Stimulated activated CD8-positive, alpha-beta memory T cell treated with anti-CD3 and anti-CD28 coated beads, Interleukin-4, amount 100 ng/mL, for 1 hour (primary cell): ENCODE data around the gene ATXN2L.
"Not testable (repeated sequence)": the region's sequence is repeated elsewhere in the genome, so short reads cannot be mapped to it uniquely, and the experiment has no call there.

ENCODE experiments used
- DNase-seq, 2 donors: peaks; one replicate each; pipeline ENCODE4 v3.0.0-alpha.2; 2020; ENCODE audit warnings: low read depth in 2 of 2, low spot score in 1 of 2

Gene ATXN2L

DNA sequence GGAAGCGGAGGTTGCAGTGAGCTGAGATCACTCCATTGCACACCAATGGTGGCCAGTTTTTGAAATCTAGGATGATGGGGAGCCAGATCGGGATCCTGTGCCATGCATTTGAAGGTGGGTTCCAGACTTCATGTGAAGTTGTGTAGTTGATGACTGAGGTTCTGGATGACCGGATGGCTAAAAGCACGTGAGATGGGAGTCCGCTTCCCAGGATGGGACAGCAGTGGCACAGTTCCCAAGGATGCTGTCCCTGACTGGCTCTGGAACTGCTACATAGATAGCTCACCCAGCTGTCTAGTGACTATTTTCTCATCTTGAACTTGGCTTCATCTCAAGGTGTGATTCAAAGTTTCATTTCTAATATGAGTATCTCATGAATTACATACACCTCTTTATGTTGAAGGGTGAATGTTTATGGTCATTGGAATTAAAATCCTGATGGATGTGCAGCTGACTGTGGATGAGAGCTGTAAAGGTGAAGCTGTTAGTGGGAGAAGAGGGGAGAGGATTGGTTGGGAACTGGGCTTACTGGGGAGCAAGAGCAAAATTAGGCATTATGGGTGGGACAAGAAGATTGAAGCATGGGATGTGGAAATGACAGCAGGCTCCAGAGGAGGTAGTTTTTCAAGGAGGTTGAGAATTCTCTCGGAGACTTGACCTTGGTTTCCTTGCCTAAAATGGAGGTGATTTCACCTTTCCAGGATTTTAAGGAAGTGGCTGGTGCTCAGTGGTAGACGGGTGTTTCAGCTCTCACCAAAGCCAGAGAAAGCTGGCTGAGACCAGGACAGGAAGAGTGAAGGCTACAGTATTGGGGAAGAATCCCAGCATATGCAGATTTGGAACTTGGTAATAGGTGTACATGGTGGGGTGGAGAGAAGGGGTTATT is 15.1 kb downstream of the ATXN2L start:
- no peak for DNase-seq

DNA sequence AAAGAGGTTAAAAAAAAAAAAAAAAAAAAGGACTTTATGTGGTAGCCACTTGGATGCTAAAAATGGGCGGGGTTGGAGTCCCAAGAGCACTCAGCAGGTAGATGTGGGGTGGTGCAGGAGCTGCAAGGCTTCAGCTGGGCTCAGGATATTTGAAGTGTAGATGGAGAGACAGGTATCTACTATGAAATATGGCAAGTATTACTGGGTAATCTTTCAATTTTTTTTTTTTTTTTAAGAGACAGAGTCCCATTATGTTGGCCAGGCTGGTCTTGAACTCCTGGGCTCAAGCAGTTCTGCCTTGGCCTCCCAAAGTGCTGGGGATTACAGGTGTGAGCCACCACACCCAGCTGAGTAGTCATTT is 15.7 kb downstream of the ATXN2L start:
- no peak for DNase-seq

DNA sequence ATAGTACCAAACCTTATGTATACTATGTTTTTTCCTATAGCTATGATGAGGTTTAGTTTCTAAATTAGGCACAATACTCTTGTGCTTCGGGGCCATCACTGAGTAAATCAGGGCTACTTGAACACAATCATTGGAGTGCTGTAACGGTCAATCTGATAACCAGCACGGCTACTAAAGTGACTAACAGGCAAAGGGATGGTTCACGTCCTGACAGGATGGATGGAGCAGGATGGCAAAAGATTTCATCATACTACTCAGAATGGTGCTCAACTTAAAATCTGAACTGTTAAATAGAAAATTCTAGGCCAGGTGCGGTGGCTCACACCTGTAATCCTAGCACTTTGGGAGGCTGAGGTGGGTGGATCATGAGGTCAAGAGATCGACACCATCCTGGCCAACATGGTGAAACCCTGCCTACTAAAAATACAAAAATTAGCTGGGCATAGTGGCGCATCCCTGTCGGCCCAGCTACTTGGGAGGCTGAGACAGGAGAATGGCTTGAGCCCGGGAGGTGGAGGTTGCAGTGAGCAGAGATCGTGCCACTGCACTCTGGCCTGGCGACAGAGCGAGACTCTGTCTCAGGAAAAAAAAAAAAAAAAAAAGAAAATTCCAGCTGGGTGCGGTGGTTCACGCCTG is 16.3 kb downstream of the ATXN2L start:
- DNase-seq = no peak

DNA sequence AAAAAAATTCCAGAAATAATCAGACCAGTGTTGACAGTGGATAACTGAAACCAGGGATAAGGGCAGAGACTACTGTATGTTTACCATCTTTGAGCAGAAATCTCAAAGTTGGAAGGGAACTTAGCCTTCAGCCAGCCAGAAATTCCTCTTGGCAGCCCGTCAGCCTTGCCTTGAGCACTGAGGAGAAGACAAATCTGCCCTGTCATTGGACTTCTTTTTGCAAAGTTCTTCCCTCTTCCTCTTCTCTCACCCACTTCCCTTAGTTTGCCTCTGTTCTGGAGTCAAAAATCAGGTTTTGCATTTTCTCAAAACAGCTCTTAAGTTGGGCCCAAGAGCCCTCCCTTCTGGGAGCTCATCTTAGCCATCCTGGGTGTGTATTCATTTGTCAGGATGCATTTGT is 17.1 kb downstream of the ATXN2L start:
- no peak for DNase-seq

DNA sequence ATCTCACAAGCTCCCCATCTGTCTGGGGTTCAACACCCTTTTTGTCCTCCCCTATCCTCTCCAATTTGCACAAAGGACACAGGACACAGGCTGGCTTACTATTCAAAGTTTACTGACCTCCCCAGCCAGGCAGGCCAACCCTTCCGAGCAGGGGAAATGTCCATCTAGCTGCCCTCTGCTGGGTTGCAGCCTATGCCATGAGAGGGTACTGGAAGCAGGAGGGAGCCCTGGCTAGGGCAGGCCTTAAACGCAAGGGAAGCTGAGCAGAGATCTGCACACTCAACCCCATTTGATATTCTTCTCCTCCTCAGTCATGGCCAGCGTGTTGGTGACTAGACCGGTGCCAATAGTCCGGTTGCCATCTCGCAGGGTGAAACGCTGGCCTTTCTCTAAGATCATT is 19.9 kb downstream of the ATXN2L start:
- DNase-seq = no peak

DNA sequence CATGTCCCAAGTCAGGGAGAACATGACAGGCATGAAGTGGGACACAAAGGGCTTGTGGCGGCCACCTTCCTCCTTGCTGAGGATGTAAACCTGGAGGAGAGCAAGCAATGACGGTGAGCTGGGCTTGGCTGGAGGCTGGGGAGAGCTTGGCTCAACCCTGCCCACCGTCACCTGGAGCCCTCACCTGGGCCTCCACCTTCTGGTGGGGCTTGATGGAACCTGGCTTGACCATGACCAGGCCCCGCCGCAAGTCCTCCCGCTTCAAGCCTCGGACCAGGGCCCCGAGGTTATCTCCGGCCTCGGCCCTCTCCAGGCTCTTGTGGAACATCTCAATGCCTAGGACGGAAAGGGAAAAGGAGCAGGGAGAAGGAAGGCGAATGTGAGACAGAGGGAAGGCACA is 21.0 kb downstream of the ATXN2L start:
- DNase-seq = no peak

DNA sequence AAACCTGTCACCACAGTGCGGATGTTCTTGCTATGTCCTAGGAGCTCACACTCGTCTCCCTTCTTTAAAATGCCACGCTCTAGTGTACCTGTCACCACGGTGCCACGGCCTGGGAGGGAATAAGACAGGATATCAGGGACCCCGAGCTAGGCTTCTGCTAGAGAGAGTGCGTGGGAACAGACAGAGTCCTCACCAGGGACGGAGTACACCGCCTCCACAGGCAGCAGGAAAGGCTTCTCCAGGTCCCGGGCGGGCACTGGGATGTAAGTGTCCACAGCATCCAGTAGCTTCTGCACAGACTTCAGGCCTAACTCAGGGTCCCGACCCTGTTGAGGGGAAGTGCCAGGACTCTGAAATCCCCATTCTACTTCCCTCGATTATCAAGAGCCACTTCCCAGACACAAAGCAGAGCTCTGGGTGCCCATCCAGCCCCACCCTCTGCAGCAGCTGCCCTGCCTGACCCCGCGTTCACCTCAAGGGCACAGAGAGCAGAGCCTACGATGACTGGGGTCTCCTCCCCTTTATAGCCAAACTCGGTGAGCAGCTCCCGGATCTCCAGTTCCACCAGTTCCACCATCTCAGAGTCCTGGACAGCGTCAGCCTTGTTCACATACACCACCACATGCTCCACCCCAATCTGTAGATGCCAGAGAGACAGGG is 21.6 kb downstream of the ATXN2L start:
- no peak for DNase-seq

DNA sequence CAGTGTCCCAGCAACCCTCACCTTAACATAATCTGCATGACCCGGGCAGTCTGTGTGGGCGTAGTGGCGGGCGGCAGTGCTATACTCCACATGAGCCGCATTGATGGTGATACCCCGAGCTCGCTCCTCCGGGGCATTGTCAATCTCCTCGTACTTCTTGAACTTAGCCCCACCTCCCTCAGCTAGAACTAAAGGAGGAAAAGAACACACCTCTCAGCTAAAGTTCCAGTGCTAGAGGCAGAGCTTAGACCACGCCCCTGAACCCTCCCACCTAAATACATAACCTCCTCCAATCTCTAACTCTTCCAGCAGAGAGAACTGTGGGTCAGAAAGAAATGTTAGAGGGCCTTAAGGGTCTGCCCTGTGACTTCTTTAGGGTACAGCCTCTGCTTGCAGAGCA is 22.5 kb downstream of the ATXN2L start:
- no peak for DNase-seq

DNA sequence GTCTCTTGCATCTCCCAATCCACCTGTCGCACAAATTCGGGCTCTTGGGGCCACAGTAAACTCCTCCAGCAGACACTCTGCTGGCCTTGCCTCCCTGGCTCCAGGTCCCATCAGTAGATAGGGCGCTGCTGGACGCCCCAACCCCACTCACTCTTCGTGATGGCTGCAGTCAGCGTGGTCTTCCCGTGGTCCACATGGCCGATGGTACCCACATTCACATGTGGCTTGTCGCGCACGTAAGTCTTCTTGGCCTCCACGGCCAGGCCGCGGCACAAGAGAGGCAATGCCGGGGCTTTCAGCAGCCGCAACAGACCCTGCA is 22.9 kb downstream of the ATXN2L start:
- no peak for DNase-seq

DNA sequence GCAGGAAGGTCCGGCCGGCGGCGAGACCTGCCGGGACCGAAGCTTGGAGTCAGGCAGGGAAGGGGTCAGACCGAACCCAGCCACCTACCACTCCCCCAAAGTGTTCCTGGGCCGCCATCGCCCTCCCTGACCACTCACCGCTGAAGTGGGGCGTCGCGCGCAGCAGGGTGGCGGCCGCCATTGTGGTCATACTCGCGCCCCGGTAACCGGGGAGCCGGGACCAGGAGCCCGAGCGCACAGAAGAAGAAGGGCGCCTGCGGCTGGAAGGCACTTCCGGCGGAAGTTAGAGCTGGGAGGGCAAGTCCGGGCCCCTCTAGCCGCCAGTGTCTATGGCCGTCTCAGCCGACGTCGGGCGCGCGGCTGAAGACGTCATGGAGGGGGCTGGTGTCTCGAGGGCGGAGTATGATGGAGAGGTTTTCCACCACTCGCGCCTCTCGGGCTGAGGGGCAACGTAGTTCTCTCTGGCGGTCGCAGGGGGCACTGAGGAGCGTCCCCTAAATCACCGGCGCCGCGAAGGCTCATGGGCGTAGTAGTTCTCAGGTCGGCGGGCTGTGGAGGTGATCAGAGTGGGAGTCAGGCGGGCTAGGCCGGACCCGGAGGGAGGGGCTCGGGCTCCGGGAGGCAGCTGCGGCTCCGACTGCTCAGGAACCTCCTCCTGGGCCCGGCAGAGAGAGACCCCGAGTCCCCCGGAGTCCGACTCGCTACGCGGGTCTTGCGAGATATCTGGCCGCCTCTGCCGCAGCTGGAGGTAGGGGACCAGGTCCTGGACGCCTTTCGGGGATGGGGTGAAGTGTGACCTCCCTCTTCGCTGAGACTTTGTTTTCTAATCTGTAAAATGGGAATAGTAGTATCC is 23.5 kb downstream of the ATXN2L start, which contains the start of gene TUFM:
TUFM (minus strand) TSS at position 269 of the 853 bp plus-strand sequence; CDS start at position 190, 79 bp downstream.
- DNase-seq = peak; percentile 92 to 95

DNA sequence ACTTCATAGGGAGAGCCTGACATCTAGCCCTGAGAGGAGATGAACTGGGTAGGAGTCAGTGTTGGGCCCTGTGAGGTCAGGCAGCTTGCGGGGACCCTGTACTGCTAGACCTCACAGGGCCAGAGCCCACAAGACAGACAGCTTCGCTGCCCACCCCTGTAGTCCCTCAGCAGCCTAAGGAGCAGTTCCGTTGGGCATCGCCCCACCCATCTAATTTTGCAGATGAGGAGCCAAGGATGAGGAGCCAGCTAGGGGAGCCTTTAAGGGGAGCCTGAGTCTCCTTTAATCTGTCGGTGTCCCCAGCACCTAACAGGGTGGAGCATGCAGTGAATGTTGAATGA is 24.1 kb downstream of the ATXN2L start:
- DNase-seq = no peak

DNA sequence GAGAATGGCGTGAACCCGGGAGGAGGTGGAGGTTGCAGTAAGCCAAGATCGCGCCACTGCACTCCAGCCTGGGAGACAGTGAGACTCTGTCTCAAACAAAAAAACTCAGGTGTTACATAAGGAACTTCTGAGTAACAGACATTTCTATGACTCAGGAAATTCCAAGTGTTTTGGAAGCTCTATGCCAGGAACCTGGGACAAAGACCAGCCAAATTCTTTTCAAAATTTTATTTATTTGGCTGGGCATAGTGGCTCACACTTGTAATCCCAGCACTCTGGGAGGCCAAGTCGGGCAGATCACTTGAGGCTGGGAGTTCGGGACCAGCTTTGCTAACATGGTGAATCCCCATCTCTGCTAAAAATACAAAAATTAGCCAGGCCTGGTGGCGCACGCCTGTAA is 35.6 kb downstream of the ATXN2L start:
- DNase-seq = no peak

DNA sequence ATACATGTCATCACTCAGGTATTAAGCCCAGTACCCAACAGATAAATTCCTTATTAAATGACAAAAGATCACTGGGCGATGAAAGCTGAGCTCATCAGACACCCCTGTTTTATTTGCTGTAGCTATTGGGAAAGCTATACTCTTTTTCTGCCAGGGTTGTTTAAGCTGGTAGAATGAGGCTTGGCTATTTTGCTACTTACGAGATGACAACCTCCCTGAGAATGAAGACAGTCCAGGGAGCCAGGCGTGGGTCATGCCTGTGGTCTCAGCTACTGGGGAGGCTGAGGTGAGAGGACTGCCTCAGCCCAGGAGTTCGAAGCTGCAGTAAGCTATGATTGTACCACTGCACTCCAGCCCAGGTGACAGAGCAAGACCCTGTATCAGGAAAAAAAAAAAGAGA is 36.5 kb downstream of the ATXN2L start:
- no peak for DNase-seq

DNA sequence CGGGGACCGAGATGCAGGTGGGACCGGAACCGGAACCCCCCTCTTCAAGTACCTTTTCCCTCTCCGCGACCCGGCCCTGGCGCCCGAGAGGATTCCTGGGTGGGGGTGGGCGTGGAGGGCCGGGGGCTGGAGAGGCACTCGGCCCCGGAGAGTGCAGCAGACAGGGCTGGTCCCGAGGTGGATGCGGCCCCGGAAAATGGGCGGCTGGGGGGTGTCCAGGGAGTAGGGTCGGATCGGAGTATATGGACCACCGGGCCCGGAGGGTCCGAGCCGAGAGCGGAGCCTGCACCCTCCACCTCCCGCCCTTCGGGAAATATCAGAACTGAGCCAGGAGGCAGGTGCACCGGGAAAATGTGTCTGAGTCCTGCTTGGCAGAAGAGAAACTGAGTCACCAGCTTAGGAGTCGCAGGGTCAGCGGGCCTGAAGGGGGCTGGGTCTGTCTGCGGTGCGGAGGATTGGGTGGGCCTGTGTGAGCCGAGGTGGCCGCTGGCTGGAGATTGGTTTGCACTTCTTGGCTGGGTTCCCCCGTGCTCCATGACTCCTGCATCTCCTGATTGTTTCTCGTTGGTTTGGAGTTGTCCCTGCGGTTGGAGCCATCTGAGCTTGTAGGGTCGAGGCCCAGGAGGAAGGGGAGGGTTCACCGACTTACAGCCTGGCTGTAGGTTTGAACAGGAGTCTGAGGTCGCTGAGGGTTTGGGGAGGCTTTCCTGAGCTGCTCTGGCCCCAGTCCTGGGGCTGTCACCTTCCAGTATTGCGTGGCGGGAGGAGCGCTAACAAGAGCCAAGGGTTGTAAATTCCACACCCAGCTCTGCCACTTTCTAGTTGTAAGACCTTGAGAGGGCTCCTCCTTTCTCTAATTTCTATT is 41.4 kb downstream of the ATXN2L start:
- no peak for DNase-seq

DNA sequence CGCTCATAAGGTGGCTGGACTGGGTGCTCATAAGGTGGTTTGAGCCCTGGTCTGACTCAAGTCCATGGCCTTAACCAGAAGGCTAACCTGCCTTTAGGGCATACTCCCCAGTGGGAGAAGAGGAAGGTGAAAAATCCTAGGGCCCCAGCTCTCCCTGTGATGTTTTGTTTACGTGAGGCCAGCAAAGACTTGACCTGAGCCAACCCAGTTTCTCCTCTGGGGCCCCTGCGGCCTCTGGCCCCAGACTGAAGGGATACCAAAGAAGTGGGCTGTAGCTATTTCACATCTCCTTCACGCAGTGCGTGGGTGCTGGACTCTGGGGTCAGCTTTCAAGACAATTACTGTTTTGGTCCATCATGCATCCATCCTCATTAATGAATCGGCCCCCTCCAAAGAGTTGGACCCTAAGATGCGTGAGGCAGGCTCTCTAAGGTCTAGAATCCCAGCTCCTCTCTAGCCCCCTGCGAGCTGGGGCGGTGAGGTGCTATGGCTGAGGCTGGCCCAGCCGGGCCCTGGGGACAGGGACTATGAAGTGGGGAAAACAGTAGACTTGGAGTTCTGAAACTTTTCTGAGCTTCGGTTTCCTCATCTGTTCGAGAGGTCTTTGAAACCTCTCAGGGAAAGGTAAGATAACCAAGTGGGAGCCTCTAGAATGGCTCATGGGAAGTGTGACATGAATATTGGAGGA is 42.3 kb downstream of the ATXN2L start:
- no peak for DNase-seq

DNA sequence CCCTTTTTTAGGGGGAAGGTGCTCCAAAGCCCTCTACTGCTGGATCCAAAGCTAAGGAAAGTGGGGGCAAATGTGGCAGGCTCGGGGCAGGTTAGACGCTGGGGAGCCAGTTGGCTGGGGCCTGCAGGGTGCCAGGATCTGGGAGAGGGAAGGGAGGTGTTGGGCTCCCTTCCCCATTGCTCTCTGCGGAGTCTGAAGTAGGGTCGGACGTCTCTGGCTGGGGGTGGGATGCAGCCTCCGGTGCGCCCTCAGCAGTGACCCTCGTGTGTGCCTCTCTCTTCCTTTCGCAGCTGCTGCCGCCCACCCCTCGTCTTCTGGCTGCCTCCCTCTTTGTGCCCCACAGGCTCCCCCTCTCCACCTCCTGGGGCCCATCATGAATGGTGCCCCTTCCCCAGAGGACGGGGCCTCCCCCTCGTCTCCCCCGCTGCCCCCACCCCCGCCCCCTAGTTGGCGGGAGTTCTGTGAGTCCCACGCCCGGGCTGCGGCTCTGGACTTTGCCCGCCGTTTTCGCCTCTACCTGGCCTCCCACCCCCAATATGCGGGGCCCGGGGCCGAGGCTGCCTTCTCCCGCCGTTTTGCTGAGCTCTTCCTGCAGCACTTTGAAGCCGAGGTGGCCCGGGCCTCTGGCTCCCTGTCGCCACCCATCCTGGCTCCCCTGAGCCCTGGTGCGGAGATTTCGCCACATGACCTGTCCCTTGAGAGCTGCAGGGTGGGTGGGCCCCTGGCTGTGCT is 43.1 kb downstream of the ATXN2L start:
- DNase-seq = no peak

DNA sequence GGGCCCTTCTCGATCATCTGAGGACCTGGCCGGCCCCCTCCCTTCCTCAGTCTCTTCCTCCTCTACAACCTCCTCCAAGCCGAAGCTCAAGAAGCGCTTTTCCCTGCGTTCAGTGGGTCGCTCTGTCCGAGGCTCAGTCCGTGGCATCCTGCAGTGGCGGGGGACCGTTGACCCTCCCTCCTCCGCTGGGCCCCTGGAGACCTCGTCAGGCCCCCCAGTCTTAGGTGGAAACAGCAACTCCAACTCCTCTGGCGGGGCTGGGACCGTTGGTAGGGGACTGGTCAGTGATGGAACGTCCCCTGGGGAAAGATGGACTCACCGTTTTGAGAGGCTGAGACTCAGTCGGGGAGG is 43.6 kb downstream of the ATXN2L start:
- DNase-seq = no peak

DNA sequence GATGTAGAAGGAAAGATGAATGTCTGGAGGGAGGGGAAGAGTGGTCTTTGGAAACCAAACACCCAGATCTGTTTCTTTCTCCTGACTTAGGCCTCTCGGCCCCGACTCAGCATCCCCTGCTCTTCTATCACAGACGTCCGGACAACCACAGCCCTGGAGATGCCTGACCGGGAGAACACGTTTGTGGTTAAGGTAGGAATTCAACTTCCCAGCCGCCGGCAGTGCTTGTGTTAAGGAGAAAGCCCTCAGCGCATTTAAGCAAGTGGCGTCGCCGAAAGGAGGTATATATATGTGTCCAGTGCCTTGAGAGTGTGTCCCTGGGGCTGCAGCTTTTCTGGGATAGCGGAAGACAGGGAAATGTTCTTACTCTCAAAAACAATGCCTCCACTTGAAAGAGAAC is 44.4 kb downstream of the ATXN2L start:
- no peak for DNase-seq

DNA sequence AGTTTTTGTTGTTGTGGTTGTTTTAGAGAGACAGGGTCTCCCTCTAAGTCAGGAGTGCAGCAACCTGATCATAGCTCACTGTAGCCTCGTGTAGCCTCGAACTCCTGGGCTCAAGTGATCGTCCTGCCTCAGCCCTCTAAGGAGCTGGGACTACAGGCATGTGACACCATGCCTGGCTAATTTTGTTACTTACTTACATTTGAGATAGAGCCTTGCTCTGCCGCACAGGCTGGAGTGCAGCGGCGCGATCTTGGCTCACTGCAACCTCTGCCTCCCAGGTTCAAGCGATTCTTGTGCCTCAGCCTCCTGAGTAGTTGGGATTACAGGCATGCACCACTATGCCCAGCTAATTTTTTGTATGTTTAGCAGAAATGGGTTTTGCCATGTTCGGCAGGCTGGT is 44.8 kb downstream of the ATXN2L start:
- not testable (repeated sequence) for DNase-seq
